ENCODE data around the gene RNF149.

The RNF149 gene

GRCh38 chr2:101296371-101296770, 12.1 kb downstream of the RNF149 start:
- DNase-seq (ENCODE audit: low read depth in 2 of 3, low spot score in 2 of 3): no peak

GRCh38 chr2:101295895-101296294, 12.6 kb downstream of the RNF149 start:
- no peak for DNase-seq (ENCODE audit: low read depth in 2 of 3, low spot score in 2 of 3)

- DNase-seq (ENCODE audit: low read depth in 2 of 3, low spot score in 2 of 3): no peak
These were observed 13.6 kb downstream of the RNF149 start for GRCh38 chr2:101294861-101295260.

- DNase-seq (ENCODE audit: low read depth in 2 of 3, low spot score in 2 of 3): no peak
These were observed 15.0 kb downstream of the RNF149 start for GRCh38 chr2:101293544-101293943.

GRCh38 chr2:101291973-101292372, 16.5 kb downstream of the RNF149 start:
- no peak for DNase-seq (ENCODE audit: low read depth in 2 of 3, low spot score in 2 of 3)

- DNase-seq (ENCODE audit: low read depth in 2 of 3, low spot score in 2 of 3): no peak
These were observed 17.8 kb downstream of the RNF149 start for GRCh38 chr2:101290711-101291110.

- no peak for DNase-seq (ENCODE audit: low read depth in 2 of 3, low spot score in 2 of 3)
These were observed 21.2 kb downstream of the RNF149 start for GRCh38 chr2:101287303-101287702.

GRCh38 chr2:101286684-101287083, 21.8 kb downstream of the RNF149 start:
- no peak for DNase-seq (ENCODE audit: low read depth in 2 of 3, low spot score in 2 of 3)

GRCh38 chr2:101282980-101283379, 25.5 kb downstream of the RNF149 start:
- DNase-seq (ENCODE audit: low read depth in 2 of 3, low spot score in 2 of 3): no peak

GRCh38 chr2:101281482-101281881, 27.0 kb downstream of the RNF149 start:
- no peak for DNase-seq (ENCODE audit: low read depth in 2 of 3, low spot score in 2 of 3)

- no peak for DNase-seq (ENCODE audit: low read depth in 2 of 3, low spot score in 2 of 3)
These were observed 29.6 kb downstream of the RNF149 start for GRCh38 chr2:101278925-101279324.

GRCh38 chr2:101277111-101277510, 31.4 kb downstream of the RNF149 start:
- DNase-seq (ENCODE audit: low read depth in 2 of 3, low spot score in 2 of 3): no peak

- no peak for DNase-seq (ENCODE audit: low read depth in 2 of 3, low spot score in 2 of 3)
These were observed 34.4 kb downstream of the RNF149 start for GRCh38 chr2:101274142-101274541.

GRCh38 chr2:101273056-101273455, 35.4 kb downstream of the RNF149 start:
- DNase-seq (ENCODE audit: low read depth in 2 of 3, low spot score in 2 of 3): no peak

GRCh38 chr2:101272045-101272784, 36.3 kb downstream of the RNF149 start:
- no peak for DNase-seq (ENCODE audit: low read depth in 2 of 3, low spot score in 2 of 3)

GRCh38 chr2:101270700-101271259, 37.7 kb downstream of the RNF149 start:
- no peak for DNase-seq (ENCODE audit: low read depth in 2 of 3, low spot score in 2 of 3)

- no peak for DNase-seq (ENCODE audit: low read depth in 2 of 3, low spot score in 2 of 3)
These were observed 40.5 kb downstream of the RNF149 start for GRCh38 chr2:101267671-101268656.

- no peak for DNase-seq (ENCODE audit: low read depth in 2 of 3, low spot score in 2 of 3)
These were observed 42.5 kb downstream of the RNF149 start for GRCh38 chr2:101265893-101266499.

GRCh38 chr2:101264360-101264939, 44.1 kb downstream of the RNF149 start:
- DNase-seq (ENCODE audit: low read depth in 2 of 3, low spot score in 2 of 3): no peak

- DNase-seq (ENCODE audit: low read depth in 2 of 3, low spot score in 2 of 3): no peak
These were observed 45.1 kb downstream of the RNF149 start for GRCh38 chr2:101263377-101263800.

GRCh38 chr2:101262142-101262541, 46.4 kb downstream of the RNF149 start:
- no peak for DNase-seq (ENCODE audit: low read depth in 2 of 3, low spot score in 2 of 3)
